Measurements from ENCODE around the gene ASB6. TPM values are rescaled to one million over a fixed set of nuclear protein-coding genes. Genes with fewer than 3 reads are reported as not detected.

Gene ASB6
- total RNA-seq, 2 experiments from 2014 or later, result 25.0 to 26.4 TPM

- Mint-ChIP-seq H3K9me3 (ENCODE audit: low read depth) (no peaks in the 10 kb centered on the region), H3K27ac (peak overlapping the region; percentile 66), H3K27me3 (peaks cover 18% of the 10 kb centered on the region), H3K4me1 (peaks cover 47% of the 10 kb centered on the region), H3K4me3 (no peak overlapping the region), H3K36me3 (no peaks in the 10 kb centered on the region)
- no peak for DNase-seq
- peak; percentile 34 for ATAC-seq
- CTCF ChIA-PET, result interaction anchor here (0.9 to 5.3 kb wide), 3 partner anchors 11 to 412 kb away, joined by 3 to 23 read pairs (median 12); no protein-coding TSS in a partner anchor
Observed at GRCh38 chr9:129586245-129586644, 55.7 kb downstream of the ASB6 start.

GRCh38 chr9:129585352-129585751 is 56.6 kb downstream of the ASB6 start:
- H3K27ac Mint-ChIP-seq, result peak overlapping the region; percentile 85
- peaks cover 11% of the 10 kb centered on the region for H3K27me3 Mint-ChIP-seq
- no peak overlapping the region for H3K4me3 Mint-ChIP-seq
- no peak for ATAC-seq
- DNase-seq, result no peak
- CTCF ChIA-PET, result interaction anchor here (1.3 to 5.3 kb wide), 5 partner anchors 12 to 452 kb away, joined by 3 to 23 read pairs (median 11); no protein-coding TSS in a partner anchor
- no peaks in the 10 kb centered on the region for H3K36me3 Mint-ChIP-seq
- H3K4me1 Mint-ChIP-seq, result peaks cover 54% of the 10 kb centered on the region
- no peaks in the 10 kb centered on the region for H3K9me3 Mint-ChIP-seq (ENCODE audit: low read depth)

Other genes starting within 250 kb of the ASB6 start
- not detected for gene C9orf50, start 21.1 kb downstream of the ASB6 start, total RNA-seq
- gene NTMT1, start 16.0 kb downstream of the ASB6 start, total RNA-seq, result 10 to 100 TPM; 37.2 to 46.2 TPM
- under 1 TPM in 1 of 2 experiments, not detected in 1; 0.28 TPM for gene PRRX2, start 23.5 kb upstream of the ASB6 start, total RNA-seq
- not detected for gene PTGES, start 110.9 kb upstream of the ASB6 start, total RNA-seq
- gene TOR1B, start 161.0 kb upstream of the ASB6 start, total RNA-seq, result 10 to 100 TPM; 30.1 to 31.5 TPM
- 10 to 100 TPM; 56.1 to 69.6 TPM for gene TOR1A, start 182.0 kb upstream of the ASB6 start, total RNA-seq
- 10 to 100 TPM; 77.7 to 90.2 TPM for gene C9orf78, start 193.1 kb upstream of the ASB6 start, total RNA-seq
- gene USP20, start 193.3 kb upstream of the ASB6 start, total RNA-seq, result 100 to 1,000 TPM; 114 to 155 TPM

Data from activated CD8-positive, alpha-beta memory T cell treated with anti-CD3 and anti-CD28 coated beads, Interleukin-2, amount 10 ng/mL, durations not matched to agents 7 days and 5 days (primary cell).